Suppressor macrophage treated with lipopolysaccharide for 1 hour (primary cell): ENCODE results near the gene COX17.

Experiments
- DNase-seq, 3 donors: peaks; one replicate each; pipeline ENCODE4 v3.0.0-alpha.2; 2020 to 2022

COX17 gene

GRCh38 chr3:119620899-119621298 lies 56.3 kb downstream of the COX17 start:
- no peak for DNase-seq
